Epithelial cell of proximal tubule (primary cell): Measurements from ENCODE around the gene CPEB4. TPM values are rescaled to one million over a fixed set of nuclear protein-coding genes. Genes with fewer than 3 reads are reported as not detected.
A peak's percentile ranks its signal among the peaks of the same experiment; 100 is the strongest.

Experiments
- DNase-seq: peaks from one replicate; pipeline ENCODE4 v3.0.0-alpha.2; 2011; ENCODE audit warnings: low read depth
- H3K4me3 ChIP-seq: 2 replicates; pipeline ENCODE4 v1.5.1; 2011; ENCODE audit warnings: low read depth, mild to moderate bottlenecking, low read length
- total RNA-seq: library from RNA; depleted of rRNA; stranded (reverse); fragments of >200 nt; gene quantifications from 2 replicates; pipeline ENCODE4 v1.2.3, GENCODE V29; 2015
- TF ChIP-seq, protein P1 (sequence below): conservative IDR thresholded peaks from 2 replicates; pipeline ENCODE4 v1.5.1; 2012; ENCODE audit warnings: low read depth, mild to moderate bottlenecking, low read length

The CPEB4 gene
- total RNA-seq, 1 donor from 2014 or later: 17.5 TPM

DNA sequence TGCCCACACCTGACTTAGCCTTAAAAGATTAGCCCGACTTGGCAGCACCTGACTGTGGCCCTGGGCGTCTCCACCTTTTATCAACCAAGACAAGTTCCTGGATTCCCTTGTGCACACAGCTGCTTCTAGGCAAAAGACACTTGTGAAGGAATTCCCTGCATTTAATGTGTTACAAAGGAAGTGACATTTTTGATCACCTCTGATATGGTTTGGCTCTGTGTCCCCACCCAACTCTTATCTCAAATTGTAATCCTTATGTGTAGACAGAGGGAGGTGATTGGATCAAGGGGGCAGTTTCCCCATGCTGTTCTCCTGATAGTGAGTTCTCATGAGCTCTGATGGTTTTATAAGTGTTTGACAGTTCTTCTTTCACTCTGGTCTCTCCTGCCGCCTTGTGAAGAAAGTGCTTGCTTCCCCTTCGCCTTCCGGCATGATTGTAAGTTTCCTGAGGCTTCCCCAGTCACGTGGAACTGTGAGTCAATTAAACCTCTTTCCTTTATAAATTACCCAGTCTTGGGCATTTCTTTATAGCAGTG lies 2.6 kb upstream of the CPEB4 start:
- no peak for DNase-seq
- no peak overlapping the region for H3K4me3 ChIP-seq
- TF ChIP-seq, protein P1, sequence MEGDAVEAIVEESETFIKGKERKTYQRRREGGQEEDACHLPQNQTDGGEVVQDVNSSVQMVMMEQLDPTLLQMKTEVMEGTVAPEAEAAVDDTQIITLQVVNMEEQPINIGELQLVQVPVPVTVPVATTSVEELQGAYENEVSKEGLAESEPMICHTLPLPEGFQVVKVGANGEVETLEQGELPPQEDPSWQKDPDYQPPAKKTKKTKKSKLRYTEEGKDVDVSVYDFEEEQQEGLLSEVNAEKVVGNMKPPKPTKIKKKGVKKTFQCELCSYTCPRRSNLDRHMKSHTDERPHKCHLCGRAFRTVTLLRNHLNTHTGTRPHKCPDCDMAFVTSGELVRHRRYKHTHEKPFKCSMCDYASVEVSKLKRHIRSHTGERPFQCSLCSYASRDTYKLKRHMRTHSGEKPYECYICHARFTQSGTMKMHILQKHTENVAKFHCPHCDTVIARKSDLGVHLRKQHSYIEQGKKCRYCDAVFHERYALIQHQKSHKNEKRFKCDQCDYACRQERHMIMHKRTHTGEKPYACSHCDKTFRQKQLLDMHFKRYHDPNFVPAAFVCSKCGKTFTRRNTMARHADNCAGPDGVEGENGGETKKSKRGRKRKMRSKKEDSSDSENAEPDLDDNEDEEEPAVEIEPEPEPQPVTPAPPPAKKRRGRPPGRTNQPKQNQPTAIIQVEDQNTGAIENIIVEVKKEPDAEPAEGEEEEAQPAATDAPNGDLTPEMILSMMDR: peak; percentile 1

DNA sequence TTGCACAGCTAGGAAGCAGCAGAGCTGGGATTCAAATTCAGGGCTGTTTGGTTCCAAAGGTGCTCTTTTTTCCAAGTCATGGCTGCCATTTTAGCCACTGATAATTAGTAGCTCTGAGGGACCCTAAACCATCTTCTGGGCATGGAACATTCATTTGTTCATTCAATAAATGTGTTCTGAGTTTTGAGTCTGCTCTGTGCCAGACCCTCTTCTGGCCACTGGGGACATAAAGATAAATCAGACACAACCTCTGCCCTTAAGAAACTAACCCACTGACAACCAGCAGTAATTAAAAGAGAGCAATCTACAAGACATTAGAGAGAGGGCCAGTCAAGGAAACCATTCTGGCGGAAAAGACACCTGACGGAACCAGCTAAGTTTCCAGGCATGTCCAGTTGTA lies 2.0 kb upstream of the CPEB4 start:
- no peak overlapping the region for H3K4me3 ChIP-seq
- DNase-seq: no peak
- TF ChIP-seq, protein P1: peak; percentile 2

GRCh38 chr5:173888473-173889131 lies 453 bp downstream of the CPEB4 start:
- TF ChIP-seq, protein P1: no peak
- H3K4me3 ChIP-seq: peak overlapping the region; percentile 86
- no peak for DNase-seq

DNA sequence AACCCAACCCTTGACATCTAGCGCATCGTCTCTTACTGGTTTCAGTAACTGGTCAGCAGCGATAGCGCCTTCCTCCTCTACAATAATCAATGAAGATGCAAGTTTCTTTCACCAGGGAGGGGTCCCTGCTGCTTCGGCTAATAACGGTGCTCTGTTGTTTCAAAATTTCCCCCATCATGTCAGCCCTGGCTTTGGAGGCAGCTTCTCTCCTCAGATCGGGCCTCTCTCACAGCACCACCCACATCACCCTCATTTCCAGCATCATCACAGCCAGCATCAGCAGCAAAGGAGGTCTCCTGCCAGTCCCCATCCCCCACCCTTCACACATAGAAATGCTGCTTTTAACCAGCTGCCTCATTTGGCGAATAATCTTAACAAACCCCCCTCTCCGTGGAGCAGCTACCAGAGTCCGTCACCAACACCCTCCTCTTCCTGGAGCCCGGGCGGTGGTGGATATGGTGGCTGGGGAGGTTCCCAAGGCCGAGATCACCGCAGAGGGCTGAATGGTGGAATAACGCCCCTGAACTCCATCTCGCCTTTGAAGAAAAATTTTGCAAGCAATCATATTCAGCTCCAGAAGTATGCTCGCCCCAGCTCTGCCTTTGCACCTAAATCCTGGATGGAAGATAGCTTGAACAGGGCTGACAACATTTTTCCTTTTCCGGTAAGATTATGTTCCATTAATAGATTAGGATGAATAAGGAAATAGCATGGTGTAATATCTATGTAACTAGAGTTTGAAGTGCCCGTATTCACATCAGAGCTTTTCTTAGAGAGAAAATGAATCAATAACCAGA lies 2.2 kb downstream of the CPEB4 start:
- TF ChIP-seq, protein P1: no peak
- peak overlapping the region; percentile 86 for H3K4me3 ChIP-seq
- DNase-seq: no peak

- no peak for DNase-seq
These were observed 3.4 kb downstream of the CPEB4 start for GRCh38 chr5:173891308-173892116.

DNA sequence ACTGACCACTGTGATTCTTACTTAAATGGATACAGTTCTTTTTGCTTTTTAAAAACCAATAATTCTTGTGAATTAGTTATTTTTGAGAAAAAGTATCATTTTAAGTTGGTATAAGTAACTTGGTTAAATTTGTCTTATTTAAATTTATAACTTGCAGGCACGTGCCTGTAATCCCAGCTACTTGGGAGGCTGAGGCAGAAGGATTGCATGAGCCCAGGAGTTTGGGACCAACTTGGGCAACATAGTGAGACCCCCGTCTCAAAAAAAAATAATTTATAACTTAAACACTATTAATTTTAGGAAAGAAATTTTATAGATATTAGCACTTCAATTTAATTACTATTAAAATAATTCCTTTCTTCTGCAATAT lies 5.0 kb downstream of the CPEB4 start:
- peak overlapping the region; percentile 86 for H3K4me3 ChIP-seq
- DNase-seq: no peak
- TF ChIP-seq, protein P1: no peak

More at GRCh38 chr5:173891308-173892116, 3.4 kb downstream of the CPEB4 start:
- TF ChIP-seq, protein P1: no peak
- H3K4me3 ChIP-seq: peak overlapping the region; percentile 86
